Lower lobe of right lung (tissue), 2 donors: ENCODE data around the gene CHIC1. TPM values are rescaled to one million over a fixed set of nuclear protein-coding genes. Genes with fewer than 3 reads are reported as not detected.
A peak's percentile ranks its signal among the peaks of the same experiment; 100 is the strongest.
"Not testable (repeated sequence)": the region's sequence is repeated elsewhere in the genome, so short reads cannot be mapped to it uniquely, and the experiment has no call there.

ENCODE experiments used
- ATAC-seq, 2 donors: fragments of 200-7000 bp; cut with Tn5 transposase; one replicate each; pipeline ENCODE4 v1.9.1; 2020 to 2022; ENCODE audit warnings: mild to moderate bottlenecking in 2 of 2, moderate library complexity in 2 of 2
- DNase-seq: peaks from one replicate; pipeline ENCODE4 v3.0.0-alpha.2; 2020
- H3K27ac ChIP-seq: fragments of 200-600 bp; one replicate; pipeline ENCODE4 v1.8.0; 2022
- H3K27me3 ChIP-seq: fragments of 200-600 bp; one replicate; pipeline ENCODE4 v1.8.0; 2022; ENCODE audit warnings: low read depth
- H3K36me3 ChIP-seq: fragments of 200-600 bp; one replicate; pipeline ENCODE4 v1.8.0; 2022; ENCODE audit warnings: mild to moderate bottlenecking
- H3K4me1 ChIP-seq: fragments of 200-600 bp; one replicate; pipeline ENCODE4 v1.8.0; 2022
- H3K4me3 ChIP-seq: fragments of 200-600 bp; one replicate; pipeline ENCODE4 v1.8.0; 2022; ENCODE audit warnings: mild to moderate bottlenecking
- H3K9me3 ChIP-seq: fragments of 200-600 bp; one replicate; pipeline ENCODE4 v1.8.0; 2022
- CTCF ChIP-seq: fragments of 200-600 bp; IDR thresholded peaks from one replicate; pipeline ENCODE4 v1.8.0; 2022; ENCODE audit warnings: antibody characterized with exemption, mild to moderate bottlenecking
- intact Hi-C: fragments of 100-400 bp; cut with DNase I; formaldehyde crosslinking; loops from one replicate; pipeline ENCODE4 v1.11.0; 2022
- total RNA-seq: library from RNA; stranded (reverse); fragmentation: NEBNext Ultra II Directional; extraction: Animal tissue kit (Norgen Biotek cat#: 25700); gene quantifications from one replicate; pipeline ENCODE4 v1.2.1, GENCODE V29; 2021
- donor health status: DM: no; HTN: yes; CAD: no; lungs with severe emphysema.

CHIC1 gene
- total RNA-seq, 1 donor from 2014 or later = 6.5 TPM

- Histone ChIP-seq H3K4me3 (no peak overlapping the region), H3K27ac (no peak overlapping the region), H3K36me3 (no peaks in the 10 kb centered on the region), H3K9me3 (no peaks in the 10 kb centered on the region), H3K27me3 (no peaks in the 10 kb centered on the region), H3K4me1 (no peaks in the 10 kb centered on the region)
- no peak for TF ChIP-seq CTCF
- intact Hi-C loops = no loop called here
- DNase-seq (no peak), ATAC-seq (no peak)
These were observed 52.0 kb downstream of the CHIC1 start for GRCh38 chrX:73615022-73615421.

GRCh38 chrX:73641669-73642068 lies 78.7 kb downstream of the CHIC1 start:
- intact Hi-C loops, H3K36me3 ChIP-seq, H3K27ac ChIP-seq, H3K27me3 ChIP-seq, H3K4me1 ChIP-seq, ATAC-seq, H3K4me3 ChIP-seq, DNase-seq: not testable (repeated sequence)
- peaks cover 18% of the 10 kb centered on the region for H3K9me3 ChIP-seq

GRCh38 chrX:73647212-73647611 lies 84.2 kb downstream of the CHIC1 start:
- H3K4me1 ChIP-seq = no peaks in the 10 kb centered on the region
- no peak for TF ChIP-seq CTCF
- no peaks in the 10 kb centered on the region for H3K27me3 ChIP-seq
- intact Hi-C loops = no loop called here
- no peak for DNase-seq
- H3K9me3 ChIP-seq = peaks cover 7% of the 10 kb centered on the region
- H3K36me3 ChIP-seq = no peaks in the 10 kb centered on the region
- H3K4me3 ChIP-seq = no peak overlapping the region
- H3K27ac ChIP-seq = no peak overlapping the region
- no peak for ATAC-seq

GRCh38 chrX:73647632-73648322 lies 84.8 kb downstream of the CHIC1 start:
- intact Hi-C loops = no loop called here
- no peak for TF ChIP-seq CTCF
- no peaks in the 10 kb centered on the region for H3K36me3 ChIP-seq
- DNase-seq = no peak
- no peaks in the 10 kb centered on the region for H3K4me1 ChIP-seq
- no peaks in the 10 kb centered on the region for H3K27me3 ChIP-seq
- H3K9me3 ChIP-seq = peaks cover 7% of the 10 kb centered on the region
- no peak overlapping the region for H3K27ac ChIP-seq
- ATAC-seq = no peak
- H3K4me3 ChIP-seq = no peak overlapping the region

GRCh38 chrX:73661322-73661721 lies 98.3 kb downstream of the CHIC1 start:
- H3K27ac ChIP-seq, intact Hi-C loops, H3K36me3 ChIP-seq, H3K4me1 ChIP-seq, H3K27me3 ChIP-seq, DNase-seq, ATAC-seq, H3K4me3 ChIP-seq: not testable (repeated sequence)
- H3K9me3 ChIP-seq = peaks cover 14% of the 10 kb centered on the region

GRCh38 chrX:73668779-73669178 lies 105.8 kb downstream of the CHIC1 start:
- Histone ChIP-seq H3K4me1 (no peaks in the 10 kb centered on the region), H3K27me3 (no peaks in the 10 kb centered on the region), H3K36me3 (no peaks in the 10 kb centered on the region), H3K4me3 (no peak overlapping the region), H3K9me3 (peaks cover 5% of the 10 kb centered on the region), H3K27ac (no peak overlapping the region)
- DNase-seq (no peak), ATAC-seq (peak in 1 of 2 donors; percentile 18)
- intact Hi-C loops = no loop called here
- no peak for TF ChIP-seq CTCF
